Transverse colon (tissue), 1 donor: ENCODE data around the gene TMEM92.

ENCODE experiments used
- EP300 ChIP-seq: sonication (generic); formaldehyde crosslinking; IDR thresholded peaks from one replicate; pipeline ENCODE4 v1.6.1; 2017; ENCODE audit warnings: antibody characterized with exemption, low read depth
- POLR2A ChIP-seq: fragments of 450-650 bp; IDR thresholded peaks from one replicate; pipeline ENCODE4 v1.6.1; 2016; ENCODE audit warnings: antibody characterized with exemption, mild to moderate bottlenecking, moderate library complexity

DNA sequence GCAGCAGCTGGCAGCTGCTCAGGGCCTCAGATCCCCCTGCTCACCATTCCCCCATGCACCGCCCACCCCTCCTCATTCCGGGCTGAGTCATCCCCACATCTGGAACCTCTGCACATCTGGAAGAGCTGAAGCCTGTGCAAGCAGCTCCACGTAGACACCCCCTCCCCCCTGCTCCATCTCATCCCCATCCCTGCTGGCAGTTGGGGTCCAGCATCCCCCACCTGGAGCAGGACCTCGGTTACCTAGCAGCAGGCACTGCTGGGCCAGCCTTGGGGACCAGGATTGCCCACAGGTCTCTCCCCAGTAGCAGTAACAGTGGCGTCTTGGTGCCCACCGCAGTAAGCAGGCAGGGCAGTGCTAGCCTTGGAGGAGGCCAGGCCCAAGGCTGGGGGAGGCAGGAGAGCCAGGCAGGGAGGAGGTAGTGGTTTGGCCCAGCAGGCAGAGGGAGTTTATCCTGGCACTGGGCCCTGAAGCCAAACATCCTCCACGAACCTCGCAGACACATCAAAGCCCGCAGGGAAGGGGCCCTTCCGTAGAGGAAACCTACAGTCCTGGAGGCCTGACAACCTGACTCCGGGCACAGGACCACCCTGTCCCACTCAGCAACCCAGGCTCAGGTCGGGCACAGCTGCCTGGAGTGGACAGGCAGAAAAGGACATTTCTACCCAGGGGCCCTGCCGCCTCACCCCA lies 7.7 kb upstream of the TMEM92 start:
- TF ChIP-seq POLR2A, result no peak
- TF ChIP-seq EP300, result no peak
